RWPE2 (cell line): ENCODE data around the gene CARD10.

Source experiments
- ATAC-seq: fragments of 200-7000 bp; cut with Tn5 transposase; 3 replicates; pipeline ENCODE4 v1.9.1; 2021; ENCODE audit warnings: low read depth
- DNase-seq: peaks from one replicate; pipeline ENCODE4 v3.0.0-alpha.2; 2020; ENCODE audit warnings: low spot score
- H3K27ac ChIP-seq: fragments of 450-650 bp; 2 replicates; pipeline ENCODE4 v1.5.1; 2017; ENCODE audit warnings: mild to moderate bottlenecking; ENCODE audit not compliant: poor library complexity, severe bottlenecking
- H3K27me3 ChIP-seq: fragments of 250-450 bp; sonication (Bioruptor Pico); 2 replicates; pipeline ENCODE4 v1.5.1; 2021; ENCODE audit warnings: mild to moderate bottlenecking, moderate library complexity; ENCODE audit not compliant: insufficient read depth, poor library complexity, severe bottlenecking
- H3K36me3 ChIP-seq: fragments of 250-450 bp; sonication (Bioruptor Pico); 2 replicates; pipeline ENCODE4 v1.5.1; 2020; ENCODE audit warnings: low read depth, mild to moderate bottlenecking, moderate library complexity
- H3K4me1 ChIP-seq: fragments of 250-450 bp; sonication (Bioruptor Pico); 2 replicates; pipeline ENCODE4 v1.5.1; 2021; ENCODE audit warnings: mild to moderate bottlenecking, moderate library complexity; ENCODE audit not compliant: insufficient read depth, poor library complexity, severe bottlenecking
- H3K4me3 ChIP-seq: fragments of 250-450 bp; sonication (Bioruptor Pico); 2 replicates; pipeline ENCODE4 v1.5.1; 2021; ENCODE audit warnings: mild to moderate bottlenecking, moderate library complexity; ENCODE audit not compliant: severe bottlenecking
- H3K9me3 ChIP-seq: fragments of 250-450 bp; sonication (Bioruptor Pico); 2 replicates; pipeline ENCODE4 v1.5.1; 2021; ENCODE audit warnings: mild to moderate bottlenecking, moderate library complexity; ENCODE audit not compliant: severe bottlenecking
- CTCF ChIP-seq: fragments of 450-650 bp; IDR thresholded peaks from one replicate; pipeline ENCODE4 v1.5.1; 2017; ENCODE audit warnings: mild to moderate bottlenecking, moderate library complexity; ENCODE audit not compliant: poor library complexity, severe bottlenecking

CARD10 gene

DNA sequence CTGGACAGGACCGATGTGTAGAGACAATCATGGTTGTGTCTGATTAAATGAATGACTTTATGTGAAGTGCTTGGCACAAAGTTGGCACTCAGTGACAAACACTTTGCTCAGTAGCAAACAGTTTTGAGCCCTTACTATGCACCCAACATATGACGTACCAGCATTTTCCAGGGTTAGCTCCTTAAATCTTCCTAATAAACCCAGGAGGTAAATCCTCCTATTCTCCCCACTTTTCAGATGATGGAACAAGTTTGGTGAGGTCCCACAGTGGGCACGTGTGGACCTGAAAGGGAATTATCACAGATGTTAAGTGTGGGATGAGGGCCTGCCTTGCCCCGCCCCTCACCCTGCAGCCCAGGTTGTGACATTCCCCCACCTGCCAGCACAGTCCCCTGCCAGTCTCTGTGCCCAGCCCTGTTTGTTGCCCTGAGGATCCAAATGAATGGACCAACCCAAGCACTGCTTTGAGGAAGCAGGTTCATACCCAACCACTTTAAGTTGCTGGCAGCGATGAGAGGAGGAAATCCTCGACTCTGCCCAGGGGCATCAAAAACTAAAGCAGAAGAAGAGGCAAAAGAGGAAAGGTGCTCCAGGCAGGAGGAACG, 6.6 kb upstream of the CARD10 start:
- H3K4me3 ChIP-seq: no peak overlapping the region
- no peaks in the 10 kb centered on the region for H3K36me3 ChIP-seq
- H3K27ac ChIP-seq: peak overlapping the region; percentile 94
- peaks cover 33% of the 10 kb centered on the region for H3K4me1 ChIP-seq
- TF ChIP-seq CTCF: no peak
- ATAC-seq (peak; percentile 35), DNase-seq (no peak)
- H3K27me3 ChIP-seq: no peaks in the 10 kb centered on the region
- H3K9me3 ChIP-seq: no peaks in the 10 kb centered on the region

DNA sequence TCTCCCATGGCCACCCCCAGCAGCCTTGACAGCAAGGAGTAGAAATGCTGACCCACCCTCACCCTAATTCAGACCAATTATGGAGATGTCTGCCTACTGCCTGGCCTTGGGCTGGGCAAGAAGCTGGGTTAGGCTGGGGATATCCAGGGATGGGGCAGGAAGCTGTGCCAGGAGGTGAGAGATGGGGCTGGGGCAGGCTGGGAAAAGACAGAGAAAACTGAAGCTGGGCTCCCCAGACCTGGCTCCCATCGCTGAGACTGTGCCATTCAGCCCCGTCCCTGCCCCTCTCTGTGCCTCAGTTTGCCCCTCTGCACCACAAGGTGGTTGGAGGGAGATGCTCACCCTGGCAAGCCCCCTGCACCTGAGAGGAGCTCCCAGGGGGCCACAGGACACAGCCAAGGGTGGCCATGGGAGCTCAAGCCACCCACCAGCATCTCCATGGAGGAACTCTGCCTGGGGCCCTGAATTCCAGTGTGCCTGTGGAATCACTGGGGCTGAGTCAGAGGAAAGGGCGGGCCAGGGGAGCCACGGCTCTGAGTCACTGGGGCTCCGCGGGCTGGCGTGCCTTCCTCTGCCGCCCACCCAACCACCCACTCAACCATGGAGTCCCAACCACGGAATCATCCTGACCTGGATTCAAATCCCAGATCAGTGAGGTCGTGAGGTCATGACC, 6.0 kb upstream of the CARD10 start:
- Histone ChIP-seq H3K4me1 (peaks cover 33% of the 10 kb centered on the region), H3K4me3 (no peak overlapping the region), H3K27ac (peak overlapping the region; percentile 94), H3K36me3 (no peaks in the 10 kb centered on the region), H3K9me3 (no peaks in the 10 kb centered on the region), H3K27me3 (no peaks in the 10 kb centered on the region)
- TF ChIP-seq CTCF: no peak
- ATAC-seq: peak; percentile 90
- peak; percentile 94 for DNase-seq

GRCh38 chr22:37522482-37522881, 3.3 kb upstream of the CARD10 start:
- Histone ChIP-seq H3K9me3 (no peaks in the 10 kb centered on the region), H3K27ac (no peak overlapping the region), H3K4me1 (peaks cover 34% of the 10 kb centered on the region), H3K4me3 (no peak overlapping the region), H3K36me3 (peaks cover 4% of the 10 kb centered on the region), H3K27me3 (no peaks in the 10 kb centered on the region)
- ATAC-seq (no peak), DNase-seq (no peak)
- no peak for TF ChIP-seq CTCF

DNA sequence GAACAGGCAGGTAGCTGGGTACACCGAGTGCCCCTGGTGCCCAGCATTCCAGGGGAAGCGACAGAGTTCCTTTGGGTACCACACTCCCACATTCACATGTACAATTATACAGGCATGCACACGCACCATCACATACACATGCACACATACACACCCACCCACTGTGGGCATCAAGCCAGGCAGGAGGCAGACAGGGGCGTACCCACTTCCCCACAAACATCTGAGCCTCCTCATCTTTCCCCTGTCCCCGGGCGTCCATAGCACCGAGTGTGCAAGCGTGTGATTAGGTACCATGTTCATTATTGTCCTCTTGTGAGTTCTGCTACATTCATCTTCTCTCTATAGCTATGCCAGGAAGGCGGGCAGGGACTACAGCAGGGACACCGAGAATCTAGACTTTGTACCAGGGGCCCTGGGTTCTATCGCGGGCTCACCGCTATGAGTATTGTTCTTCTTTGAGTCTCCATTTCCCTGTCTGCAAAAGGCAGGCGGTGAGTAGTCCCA, 2.1 kb upstream of the CARD10 start:
- DNase-seq (no peak), ATAC-seq (no peak)
- Histone ChIP-seq H3K27ac (no peak overlapping the region), H3K27me3 (no peaks in the 10 kb centered on the region), H3K4me3 (no peak overlapping the region), H3K36me3 (peaks cover 16% of the 10 kb centered on the region), H3K4me1 (peaks cover 31% of the 10 kb centered on the region), H3K9me3 (no peaks in the 10 kb centered on the region)
- no peak for TF ChIP-seq CTCF

DNA sequence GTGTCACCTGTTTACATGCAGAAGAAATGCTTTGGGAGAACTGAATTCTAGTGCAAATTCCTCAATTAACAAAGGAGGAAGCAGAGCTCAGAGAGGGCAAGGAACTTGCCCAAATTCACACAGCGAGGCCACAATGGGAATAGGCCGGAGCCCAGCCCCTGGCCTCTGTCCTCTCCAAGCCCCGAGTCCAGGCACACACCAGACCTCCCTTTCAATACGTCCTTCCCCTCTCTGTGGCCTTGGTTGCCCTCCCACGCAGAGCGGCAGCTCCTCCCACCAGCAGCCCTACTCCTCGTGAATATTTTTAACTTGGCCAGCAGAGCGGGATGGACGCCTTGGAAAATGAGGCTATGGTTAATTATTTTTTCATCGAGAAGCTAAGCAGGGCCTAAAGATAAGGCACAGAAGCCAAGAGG, 1.6 kb upstream of the CARD10 start:
- Histone ChIP-seq H3K27ac (no peak overlapping the region), H3K9me3 (no peaks in the 10 kb centered on the region), H3K4me3 (no peak overlapping the region), H3K4me1 (peaks cover 26% of the 10 kb centered on the region), H3K27me3 (no peaks in the 10 kb centered on the region), H3K36me3 (peaks cover 21% of the 10 kb centered on the region)
- no peak for ATAC-seq
- TF ChIP-seq CTCF: no peak
- DNase-seq: no peak
